Smooth muscle cell (in vitro differentiated cells): ENCODE results near the gene NAP1L5. TPM values are rescaled to one million over a fixed set of nuclear protein-coding genes. Genes with fewer than 3 reads are reported as not detected.

Source experiments
- DNase-seq: peaks from one replicate; lab custom pipeline; 2025; ENCODE audit not compliant: unreplicated experiment; lab: John Stamatoyannopoulos, UW
- H2AFZ ChIP-seq: fragments of 200-600 bp; sonication (generic); 2 replicates; pipeline ENCODE4 v1.6.0; 2016; ENCODE audit warnings: antibody characterized with exemption, low read depth, mild to moderate bottlenecking
- H3F3A ChIP-seq: fragments of 200-600 bp; sonication (generic); 2 replicates; pipeline ENCODE4 v1.6.0; 2017; ENCODE audit warnings: antibody characterized with exemption, low read depth
- H3K27ac ChIP-seq: fragments of 200-600 bp; sonication (generic); 2 replicates; pipeline ENCODE4 v1.5.1; 2016; ENCODE audit warnings: low read depth, mild to moderate bottlenecking
- H3K27me3 ChIP-seq: fragments of 200-600 bp; sonication (generic); 2 replicates; pipeline ENCODE4 v1.6.1; 2016; ENCODE audit warnings: low read depth, mild to moderate bottlenecking
- H3K36me3 ChIP-seq: fragments of 200-600 bp; sonication (generic); 2 replicates; pipeline ENCODE4 v1.5.1; 2016; ENCODE audit warnings: low read depth
- H3K4me1 ChIP-seq: fragments of 200-600 bp; sonication (generic); 2 replicates; pipeline ENCODE4 v1.5.1; 2016; ENCODE audit warnings: low read depth
- H3K4me2 ChIP-seq: fragments of 200-600 bp; sonication (generic); 2 replicates; pipeline ENCODE4 v1.6.0; 2016; ENCODE audit warnings: mild to moderate bottlenecking
- H3K4me3 ChIP-seq: fragments of 200-600 bp; sonication (generic); 2 replicates; pipeline ENCODE4 v1.5.1; 2016; ENCODE audit warnings: mild to moderate bottlenecking
- H3K79me2 ChIP-seq: fragments of 200-600 bp; sonication (generic); 2 replicates; pipeline ENCODE4 v1.6.0; 2016; ENCODE audit warnings: low read depth, mild to moderate bottlenecking
- H3K9ac ChIP-seq: fragments of 200-600 bp; sonication (generic); 2 replicates; pipeline ENCODE4 v1.6.0; 2016; ENCODE audit warnings: low read depth
- H3K9me3 ChIP-seq: fragments of 200-600 bp; sonication (generic); replicated peaks from 2 replicates; pipeline ENCODE4 v1.5.1; 2016; ENCODE audit warnings: low read depth
- H4K20me1 ChIP-seq: fragments of 200-600 bp; sonication (generic); 2 replicates; pipeline ENCODE4 v1.6.0; 2016; ENCODE audit warnings: low read depth
- WGBS: methylation state at CpG from one replicate; pipeline ENCODE4 v1.1.7; 2016; ENCODE audit warnings: low lambda C conversion rate; 5-methylcytosine and 5-hydroxymethylcytosine counted together
- polyA plus RNA-seq: library from polyadenylated mRNA; unstranded; fragments of >200 nt; fragmentation: Nextera tagmentation; extraction: Ambion mirVana; gene quantifications from 2 replicates; pipeline ENCODE4 v1.2.1, GENCODE V29; 2016
- total RNA-seq: library from RNA; depleted of rRNA; stranded (reverse); fragments of >200 nt; gene quantifications from 2 replicates; pipeline ENCODE4 v1.2.3, GENCODE V29; 2014
- TF ChIP-seq, protein P1 (sequence below): fragments of 200-600 bp; sonication (generic); IDR thresholded peaks from 2 replicates; pipeline ENCODE4 v1.5.1; 2017; ENCODE audit warnings: borderline replicate concordance, mild to moderate bottlenecking, antibody characterized with exemption; ENCODE audit not compliant: insufficient read depth, poor library complexity, severe bottlenecking

Gene NAP1L5
- total and polyA plus RNA-seq, 2 experiments from 2014 or later: 3.5 to 3.8 TPM

DNA sequence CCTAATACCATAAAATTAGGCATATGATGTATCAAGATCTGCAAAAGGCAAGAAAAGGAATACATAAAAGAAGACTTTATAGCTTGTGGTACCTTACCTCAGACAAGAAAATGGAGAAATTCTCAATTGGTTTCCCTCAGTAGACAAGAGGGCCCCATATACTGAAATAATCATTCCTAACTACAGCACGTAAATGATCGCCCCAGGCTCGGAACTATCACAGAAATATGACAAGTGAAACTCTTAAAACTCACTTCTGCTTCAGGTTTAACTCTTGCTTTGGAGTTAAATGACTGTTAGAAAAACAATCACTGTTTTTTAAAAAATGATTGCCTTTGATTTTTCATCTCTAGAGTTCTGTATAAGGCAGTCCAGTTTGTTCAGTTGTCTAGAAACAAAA lies 38.6 kb upstream of the NAP1L5 start:
- Histone ChIP-seq H3K9ac (no peak overlapping the region), H4K20me1 (no peaks in the 10 kb centered on the region), H3K4me2 (no peak overlapping the region), H3K27ac (no peak overlapping the region), H3F3A (no peaks in the 10 kb centered on the region), H3K27me3 (no peaks in the 10 kb centered on the region), H3K4me3 (no peak overlapping the region), H3K4me1 (peaks cover 8% of the 10 kb centered on the region), H3K79me2 (no peaks in the 10 kb centered on the region), H3K36me3 (peaks cover 8% of the 10 kb centered on the region), H3K9me3 (no peaks in the 10 kb centered on the region), H2AFZ (no peak overlapping the region)
- no peak for DNase-seq
- 91% methylated on average over 3 of the region's 3 CpGs for WGBS
- TF ChIP-seq, protein P1, sequence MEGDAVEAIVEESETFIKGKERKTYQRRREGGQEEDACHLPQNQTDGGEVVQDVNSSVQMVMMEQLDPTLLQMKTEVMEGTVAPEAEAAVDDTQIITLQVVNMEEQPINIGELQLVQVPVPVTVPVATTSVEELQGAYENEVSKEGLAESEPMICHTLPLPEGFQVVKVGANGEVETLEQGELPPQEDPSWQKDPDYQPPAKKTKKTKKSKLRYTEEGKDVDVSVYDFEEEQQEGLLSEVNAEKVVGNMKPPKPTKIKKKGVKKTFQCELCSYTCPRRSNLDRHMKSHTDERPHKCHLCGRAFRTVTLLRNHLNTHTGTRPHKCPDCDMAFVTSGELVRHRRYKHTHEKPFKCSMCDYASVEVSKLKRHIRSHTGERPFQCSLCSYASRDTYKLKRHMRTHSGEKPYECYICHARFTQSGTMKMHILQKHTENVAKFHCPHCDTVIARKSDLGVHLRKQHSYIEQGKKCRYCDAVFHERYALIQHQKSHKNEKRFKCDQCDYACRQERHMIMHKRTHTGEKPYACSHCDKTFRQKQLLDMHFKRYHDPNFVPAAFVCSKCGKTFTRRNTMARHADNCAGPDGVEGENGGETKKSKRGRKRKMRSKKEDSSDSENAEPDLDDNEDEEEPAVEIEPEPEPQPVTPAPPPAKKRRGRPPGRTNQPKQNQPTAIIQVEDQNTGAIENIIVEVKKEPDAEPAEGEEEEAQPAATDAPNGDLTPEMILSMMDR: no peak

DNA sequence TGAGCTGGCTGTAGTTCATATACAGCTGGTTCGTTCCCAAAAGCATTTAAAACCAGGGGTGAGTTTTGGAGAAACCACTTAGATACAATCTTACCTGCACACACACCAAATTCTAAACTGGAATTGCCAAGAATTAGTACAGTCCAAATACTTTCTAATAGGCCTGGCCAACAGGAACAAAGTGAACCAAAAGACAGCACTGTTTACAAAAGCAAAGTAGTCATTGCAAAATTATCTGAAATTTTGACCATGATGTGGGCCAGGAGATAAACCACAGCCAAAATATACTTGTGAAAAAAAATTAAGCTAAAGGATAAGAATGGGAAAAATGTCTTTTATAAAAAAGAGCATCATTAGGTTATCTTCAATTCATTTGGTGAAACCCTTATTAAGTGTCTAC lies 37.9 kb upstream of the NAP1L5 start:
- no peaks in the 10 kb centered on the region for H3K9me3 ChIP-seq
- no peaks in the 10 kb centered on the region for H4K20me1 ChIP-seq
- no peaks in the 10 kb centered on the region for H3K27me3 ChIP-seq
- no peak overlapping the region for H3K27ac ChIP-seq
- no peak overlapping the region for H3K4me2 ChIP-seq
- H2AFZ ChIP-seq: no peak overlapping the region
- no peak for DNase-seq
- peaks cover 13% of the 10 kb centered on the region for H3K36me3 ChIP-seq
- no peak overlapping the region for H3K9ac ChIP-seq
- peaks cover 8% of the 10 kb centered on the region for H3K4me1 ChIP-seq
- H3K79me2 ChIP-seq: no peaks in the 10 kb centered on the region
- H3F3A ChIP-seq: no peaks in the 10 kb centered on the region
- WGBS: 95% methylated on average over 1 of the region's 1 CpG
- TF ChIP-seq, protein P1: no peak
- H3K4me3 ChIP-seq: no peak overlapping the region

DNA sequence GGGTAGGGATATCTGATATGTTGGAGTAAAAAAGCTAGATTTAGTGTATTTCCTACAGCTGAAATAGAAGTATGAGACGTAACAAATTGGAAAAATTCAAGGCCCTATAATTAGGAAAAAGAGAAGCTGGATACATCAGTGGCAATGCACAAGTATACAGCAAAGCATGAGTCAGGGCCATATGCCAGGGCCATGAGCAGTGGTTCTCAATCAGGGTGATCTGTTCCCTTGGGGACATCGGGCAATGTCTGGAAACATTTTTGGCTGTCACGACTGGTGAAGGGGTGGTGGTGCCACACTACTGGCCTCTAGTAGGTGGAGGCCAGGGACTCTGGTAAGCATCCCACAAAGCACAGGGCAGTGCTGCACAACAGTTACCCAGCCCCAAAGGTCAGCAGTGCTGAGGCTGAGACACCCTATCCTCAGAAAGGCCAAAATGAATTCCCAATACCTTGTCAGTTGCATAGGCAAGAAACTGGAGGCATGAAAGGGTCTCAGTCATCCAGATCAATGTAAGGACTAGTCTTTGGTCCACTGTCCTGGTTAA lies 36.8 kb upstream of the NAP1L5 start:
- WGBS: 78% methylated on average over 3 of the region's 3 CpGs
- Histone ChIP-seq H3K4me2 (no peak overlapping the region), H3K9ac (no peak overlapping the region), H2AFZ (no peak overlapping the region), H3K27me3 (no peaks in the 10 kb centered on the region), H3K4me3 (no peak overlapping the region), H3K4me1 (peaks cover 8% of the 10 kb centered on the region), H3K27ac (no peak overlapping the region), H4K20me1 (no peaks in the 10 kb centered on the region), H3K9me3 (no peaks in the 10 kb centered on the region), H3K79me2 (no peaks in the 10 kb centered on the region), H3F3A (no peaks in the 10 kb centered on the region), H3K36me3 (peaks cover 23% of the 10 kb centered on the region)
- TF ChIP-seq, protein P1: no peak
- DNase-seq: no peak

DNA sequence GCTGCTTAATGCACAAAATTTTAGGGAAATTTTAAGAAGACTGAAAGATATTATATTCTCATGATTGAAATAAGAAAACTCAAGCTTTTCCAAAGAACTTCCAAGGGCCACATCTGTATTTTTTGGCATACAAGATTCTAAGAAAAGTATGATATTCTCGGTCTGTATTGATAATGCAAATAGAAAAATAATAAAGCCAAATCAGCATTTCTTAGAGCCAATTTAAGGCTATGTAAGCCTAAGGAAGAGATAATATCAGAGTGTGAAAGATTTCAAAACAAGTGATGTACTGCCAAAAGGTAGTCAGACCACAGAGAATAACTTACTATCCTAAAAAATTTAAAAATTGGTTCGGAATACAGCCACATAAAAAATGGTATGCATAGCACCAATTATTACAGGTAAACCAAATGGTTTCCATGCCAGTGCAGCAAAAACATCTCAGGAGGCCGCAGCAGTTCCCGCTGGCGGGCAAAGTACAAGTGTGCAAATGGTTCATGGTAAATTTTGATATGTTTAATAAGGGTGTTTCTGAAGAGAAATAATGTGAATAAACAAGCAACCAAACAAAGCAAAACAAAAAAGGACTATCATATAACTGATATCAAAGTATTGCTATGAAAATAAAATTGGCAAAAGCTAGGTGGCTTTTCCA lies 35.2 kb upstream of the NAP1L5 start:
- TF ChIP-seq, protein P1: no peak
- H3K4me1 ChIP-seq: peaks cover 4% of the 10 kb centered on the region
- H4K20me1 ChIP-seq: no peaks in the 10 kb centered on the region
- H3K79me2 ChIP-seq: no peaks in the 10 kb centered on the region
- peaks cover 31% of the 10 kb centered on the region for H3K36me3 ChIP-seq
- no peak overlapping the region for H3K9ac ChIP-seq
- H3K27ac ChIP-seq: no peak overlapping the region
- H3F3A ChIP-seq: no peaks in the 10 kb centered on the region
- 98% methylated on average over 5 of the region's 5 CpGs for WGBS
- H3K27me3 ChIP-seq: no peaks in the 10 kb centered on the region
- no peak overlapping the region for H3K4me3 ChIP-seq
- no peaks in the 10 kb centered on the region for H3K9me3 ChIP-seq
- H3K4me2 ChIP-seq: no peak overlapping the region
- DNase-seq: no peak
- H2AFZ ChIP-seq: no peak overlapping the region
